ENCODE measurements around the gene PRTFDC1. TPM values are rescaled to one million over a fixed set of nuclear protein-coding genes. Genes with fewer than 3 reads are reported as not detected.

The PRTFDC1 gene
- total and polyA plus RNA-seq, 2 of the 8 experiments (the other 6 are each of a cell fraction or from before 2014, with no cell fraction given): 5.9 to 6.6 TPM

DNA sequence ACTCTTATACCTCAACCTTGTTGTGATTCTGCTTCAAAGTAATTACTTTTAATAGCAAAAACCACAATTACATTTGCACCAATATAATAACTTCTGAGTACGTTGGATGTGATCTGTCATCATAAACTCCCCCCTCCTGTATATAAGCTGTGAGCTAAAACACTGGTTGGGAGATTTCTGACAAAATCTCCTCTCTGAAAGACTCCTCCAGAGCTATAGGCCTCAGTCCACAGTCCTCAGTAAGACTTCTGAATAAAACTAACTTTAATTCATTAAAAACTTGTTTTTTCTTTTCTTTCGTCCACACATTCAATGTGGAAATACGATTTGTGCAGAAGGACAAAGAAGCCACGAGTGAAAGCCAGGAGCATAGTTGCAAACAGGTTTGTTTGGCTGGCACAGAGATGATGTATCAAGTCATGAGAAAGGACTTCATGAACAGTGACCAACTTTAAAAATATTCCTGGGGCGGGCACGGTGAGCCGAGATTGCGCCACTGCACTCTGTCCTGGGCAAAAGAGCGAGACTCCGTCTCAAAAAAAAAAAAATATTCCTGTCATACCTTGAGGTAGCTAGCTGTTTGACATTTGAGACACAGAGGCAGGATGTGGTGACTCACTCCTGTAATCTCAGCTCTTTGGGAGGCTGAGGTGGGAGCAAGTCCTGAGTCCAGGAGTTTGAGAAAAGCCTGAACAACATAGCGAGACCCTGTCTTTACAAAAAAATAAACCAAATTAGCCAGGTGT is 137.7 kb downstream of the PRTFDC1 start (continued):
- TF ChIP-seq, protein P1, sequence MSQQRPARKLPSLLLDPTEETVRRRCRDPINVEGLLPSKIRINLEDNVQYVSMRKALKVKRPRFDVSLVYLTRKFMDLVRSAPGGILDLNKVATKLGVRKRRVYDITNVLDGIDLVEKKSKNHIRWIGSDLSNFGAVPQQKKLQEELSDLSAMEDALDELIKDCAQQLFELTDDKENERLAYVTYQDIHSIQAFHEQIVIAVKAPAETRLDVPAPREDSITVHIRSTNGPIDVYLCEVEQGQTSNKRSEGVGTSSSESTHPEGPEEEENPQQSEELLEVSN (IDR thresholded peaks at IDR 0.05): no peak
- TF ChIP-seq TEAD4 (IDR thresholded peaks at IDR 0.05; ENCODE audit: low read depth, low read length) (no peak), CBX8 (IDR thresholded peaks at IDR 0.05; ENCODE audit: borderline replicate concordance, low read depth, low read length) (no peak)
- TF ChIP-seq, protein P2, sequence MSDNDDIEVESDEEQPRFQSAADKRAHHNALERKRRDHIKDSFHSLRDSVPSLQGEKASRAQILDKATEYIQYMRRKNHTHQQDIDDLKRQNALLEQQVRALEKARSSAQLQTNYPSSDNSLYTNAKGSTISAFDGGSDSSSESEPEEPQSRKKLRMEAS (IDR thresholded peaks at IDR 0.05): no peak

Measured in H1 (cell line).